ENCODE measurements around the gene ASRGL1. TPM values are rescaled to one million over a fixed set of nuclear protein-coding genes. Genes with fewer than 3 reads are reported as not detected.
A peak's percentile ranks its signal among the peaks of the same experiment; 100 is the strongest.
"Not testable (repeated sequence)": the region's sequence is repeated elsewhere in the genome, so short reads cannot be mapped to it uniquely, and the experiment has no call there.

The ASRGL1 gene
- total RNA-seq, 1 donor from 2014 or later, result 3.2 TPM

GRCh38 chr11:62380821-62381245 lies 43.6 kb downstream of the ASRGL1 start:
- H3K27me3 ChIP-seq (ENCODE audit: insufficient read depth, low read length); H3K36me3 Mint-ChIP-seq (ENCODE audit: low read depth, unreplicated experiment); H3K9me3 Mint-ChIP-seq (ENCODE audit: unreplicated experiment); H2AFZ ChIP-seq (ENCODE audit: low read depth, low read length); H4K20me1 ChIP-seq (ENCODE audit: insufficient read depth, low read length); H3K4me1 ChIP-seq (ENCODE audit: insufficient read depth, low read length); H3K4me3 Mint-ChIP-seq (ENCODE audit: unreplicated experiment); H3K27me3 Mint-ChIP-seq (ENCODE audit: low read depth, unreplicated experiment); H3K36me3 ChIP-seq (ENCODE audit: insufficient read depth, low read length); H3K79me2 ChIP-seq (ENCODE audit: insufficient read depth, low read length); H3K9me3 ChIP-seq (ENCODE audit: insufficient read depth, low read depth, low read length); H3K4me1 Mint-ChIP-seq (ENCODE audit: low read depth, unreplicated experiment); H3K4me3 ChIP-seq (ENCODE audit: insufficient read depth, low read depth, low read length); H3K9ac ChIP-seq (ENCODE audit: low read length); FAIRE-seq; H3K27ac ChIP-seq (ENCODE audit: low read depth, low read length): not testable (repeated sequence)
- DNase-seq (ENCODE audit: low read depth), result peak; percentile 21
- peak overlapping the region; percentile 71 for H3K4me2 ChIP-seq (ENCODE audit: low read length)
- TF ChIP-seq CTCF (IDR thresholded peaks at IDR 0.05; ENCODE audit: insufficient read depth, low read depth, low read length), result peak; percentile 56
- H3K27ac Mint-ChIP-seq (ENCODE audit: unreplicated experiment), result peak overlapping the region; percentile 38

GRCh38 chr11:62383822-62384221 lies 46.6 kb downstream of the ASRGL1 start:
- no peaks in the 10 kb centered on the region for H3K9me3 Mint-ChIP-seq (ENCODE audit: unreplicated experiment)

GRCh38 chr11:62386083-62386482 lies 48.8 kb downstream of the ASRGL1 start:
- not testable (repeated sequence) for FAIRE-seq; H3K36me3 ChIP-seq (ENCODE audit: insufficient read depth, low read length)

More at GRCh38 chr11:62383822-62384221, 46.6 kb downstream of the ASRGL1 start:
- no peaks in the 10 kb centered on the region for H3K9me3 ChIP-seq (ENCODE audit: insufficient read depth, low read depth, low read length)
- no peaks in the 10 kb centered on the region for H3K4me1 Mint-ChIP-seq (ENCODE audit: low read depth, unreplicated experiment)
- H3K4me1 ChIP-seq (ENCODE audit: insufficient read depth, low read length), result no peaks in the 10 kb centered on the region
- H3K27me3 ChIP-seq (ENCODE audit: insufficient read depth, low read length), result no peaks in the 10 kb centered on the region
- no peaks in the 10 kb centered on the region for H3K79me2 ChIP-seq (ENCODE audit: insufficient read depth, low read length)
- H4K20me1 ChIP-seq (ENCODE audit: insufficient read depth, low read length), result no peaks in the 10 kb centered on the region
- no peaks in the 10 kb centered on the region for H3K36me3 ChIP-seq (ENCODE audit: insufficient read depth, low read length)
- H3K9ac ChIP-seq (ENCODE audit: low read length), result no peak overlapping the region
- no peaks in the 10 kb centered on the region for H3K27me3 Mint-ChIP-seq (ENCODE audit: low read depth, unreplicated experiment)
- no peak overlapping the region for H3K27ac Mint-ChIP-seq (ENCODE audit: unreplicated experiment)
- no peak overlapping the region for H3K4me2 ChIP-seq (ENCODE audit: low read length)
- H3K4me3 ChIP-seq (ENCODE audit: insufficient read depth, low read depth, low read length), result no peak overlapping the region
- H3K27ac ChIP-seq (ENCODE audit: low read depth, low read length), result no peak overlapping the region
- no peak overlapping the region for H3K4me3 Mint-ChIP-seq (ENCODE audit: unreplicated experiment)
- H2AFZ ChIP-seq (ENCODE audit: low read depth, low read length), result no peak overlapping the region
- no peak for DNase-seq (ENCODE audit: low read depth)
- FAIRE-seq, result no peak
- no peaks in the 10 kb centered on the region for H3K36me3 Mint-ChIP-seq (ENCODE audit: low read depth, unreplicated experiment)
- TF ChIP-seq CTCF (IDR thresholded peaks at IDR 0.05; ENCODE audit: insufficient read depth, low read depth, low read length), result no peak
- TF ChIP-seq EZH2 (IDR thresholded peaks at IDR 0.05; ENCODE audit: insufficient read depth, low read length), result no peak

More at GRCh38 chr11:62386083-62386482, 48.8 kb downstream of the ASRGL1 start:
- not testable (repeated sequence) for H3K36me3 Mint-ChIP-seq (ENCODE audit: low read depth, unreplicated experiment); H3K27ac ChIP-seq (ENCODE audit: low read depth, low read length); H3K79me2 ChIP-seq (ENCODE audit: insufficient read depth, low read length); H3K27ac Mint-ChIP-seq (ENCODE audit: unreplicated experiment); H3K4me1 ChIP-seq (ENCODE audit: insufficient read depth, low read length); H3K4me1 Mint-ChIP-seq (ENCODE audit: low read depth, unreplicated experiment); H3K9me3 Mint-ChIP-seq (ENCODE audit: unreplicated experiment); H4K20me1 ChIP-seq (ENCODE audit: insufficient read depth, low read length); H3K4me3 ChIP-seq (ENCODE audit: insufficient read depth, low read depth, low read length); H3K27me3 ChIP-seq (ENCODE audit: insufficient read depth, low read length); H3K9ac ChIP-seq (ENCODE audit: low read length); H3K9me3 ChIP-seq (ENCODE audit: insufficient read depth, low read depth, low read length); H3K4me2 ChIP-seq (ENCODE audit: low read length); H3K4me3 Mint-ChIP-seq (ENCODE audit: unreplicated experiment); DNase-seq (ENCODE audit: low read depth); H2AFZ ChIP-seq (ENCODE audit: low read depth, low read length)
- peaks cover 10% of the 10 kb centered on the region for H3K27me3 Mint-ChIP-seq (ENCODE audit: low read depth, unreplicated experiment)

Data from astrocyte (in vitro differentiated cells and primary cell).